ENCODE measurements around the gene TRIM44. TPM values are rescaled to one million over a fixed set of nuclear protein-coding genes. Genes with fewer than 3 reads are reported as not detected.

TRIM44 gene
- total and polyA plus RNA-seq, 2 donors (not counting 3 experiments of a cell fraction or from before 2014, with no cell fraction given): 31.7 to 72.0 TPM

DNA sequence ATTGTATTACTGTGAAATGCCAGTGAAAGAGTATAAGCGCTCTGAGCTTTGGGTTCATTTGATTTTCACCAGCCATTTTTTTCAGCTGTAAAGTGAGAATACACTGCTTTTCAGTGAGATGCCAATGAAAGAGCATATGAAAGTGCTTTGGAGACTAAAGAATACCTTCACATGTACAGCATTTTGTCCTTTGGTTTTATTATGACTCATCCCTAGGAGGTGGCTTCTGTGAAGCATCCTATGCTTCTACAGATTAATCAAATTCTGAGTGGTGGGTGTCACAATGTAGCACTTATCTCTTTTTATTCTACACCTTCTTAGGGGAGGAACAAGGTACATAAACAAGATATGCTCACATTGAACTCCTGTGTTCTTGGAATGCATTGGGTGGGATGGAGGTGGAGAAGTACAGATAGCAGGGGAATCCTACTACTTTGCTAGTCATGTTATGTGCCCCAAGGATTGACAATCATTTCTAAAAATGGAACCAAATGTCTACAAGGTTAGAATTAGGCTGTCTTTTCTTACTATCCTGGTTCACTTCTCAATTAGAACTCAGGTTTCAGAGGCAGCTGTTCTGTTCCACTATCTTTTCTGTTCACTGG, 18.7 kb downstream of the TRIM44 start:
- intact Hi-C loops (cut with micrococcal nuclease): no loop called here
- ChIA-PET POLR2A (no interaction called here), CTCF (interaction anchor here (1.1 kb wide), 1 partner anchor 141 kb away, joined by 3 read pairs; no protein-coding TSS in a partner anchor)
- H3K4me1 ChIP-seq (ENCODE audit: control insufficient read depth, extremely low read depth, insufficient read depth, low read length): peaks cover 3% of the 10 kb centered on the region
- peaks cover 38% of the 10 kb centered on the region for H3K79me2 ChIP-seq (ENCODE audit: control insufficient read depth, insufficient read depth, low read length)
- no peak for DNase-seq (ENCODE audit: low read depth, low spot score)
- no peaks in the 10 kb centered on the region for H3K9me3 ChIP-seq (replicated peaks; ENCODE audit: control insufficient read depth, insufficient read depth, low read length)
- BruUV-seq (replicated peaks): no TSS peak
- no peaks in the 10 kb centered on the region for H3K27me3 ChIP-seq (ENCODE audit: control insufficient read depth in 2 of 2, insufficient read depth in 2 of 2, low read length in 2 of 2)
- H3K9me1 ChIP-seq (replicated peaks; ENCODE audit: control insufficient read depth, extremely low read depth, insufficient read depth, low read length): no peaks in the 10 kb centered on the region
- FAIRE-seq: no peak
- H2AFZ ChIP-seq (ENCODE audit: low read depth, low read length): no peak overlapping the region
- TF ChIP-seq GATA2 (IDR thresholded peaks at IDR 0.05; ENCODE audit: insufficient read depth, insufficient read length, low read depth, low read length) (no peak), POLR2A (IDR thresholded peaks at IDR 0.05; ENCODE audit: low read depth, low read length) (no peak), EZH2 (IDR thresholded peaks at IDR 0.05; ENCODE audit: borderline replicate concordance, low read depth, low read length, severe bottlenecking) (no peak), POLR2AphosphoS5 (IDR thresholded peaks at IDR 0.05; ENCODE audit: insufficient read depth, low read depth, low read length) (no peak), JUN (IDR thresholded peaks at IDR 0.05; ENCODE audit: borderline replicate concordance, insufficient read depth, insufficient read length, low read depth) (no peak), MYC (IDR thresholded peaks at IDR 0.05; ENCODE audit: low read depth, low read length) (no peak), FOS (IDR thresholded peaks at IDR 0.05; ENCODE audit: borderline replicate concordance, insufficient read depth, low read length) (no peak)
- TF ChIP-seq, protein P1, sequence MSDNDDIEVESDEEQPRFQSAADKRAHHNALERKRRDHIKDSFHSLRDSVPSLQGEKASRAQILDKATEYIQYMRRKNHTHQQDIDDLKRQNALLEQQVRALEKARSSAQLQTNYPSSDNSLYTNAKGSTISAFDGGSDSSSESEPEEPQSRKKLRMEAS (IDR thresholded peaks at IDR 0.05; ENCODE audit: insufficient read depth, insufficient read length): no peak
- TF ChIP-seq, protein P2, sequence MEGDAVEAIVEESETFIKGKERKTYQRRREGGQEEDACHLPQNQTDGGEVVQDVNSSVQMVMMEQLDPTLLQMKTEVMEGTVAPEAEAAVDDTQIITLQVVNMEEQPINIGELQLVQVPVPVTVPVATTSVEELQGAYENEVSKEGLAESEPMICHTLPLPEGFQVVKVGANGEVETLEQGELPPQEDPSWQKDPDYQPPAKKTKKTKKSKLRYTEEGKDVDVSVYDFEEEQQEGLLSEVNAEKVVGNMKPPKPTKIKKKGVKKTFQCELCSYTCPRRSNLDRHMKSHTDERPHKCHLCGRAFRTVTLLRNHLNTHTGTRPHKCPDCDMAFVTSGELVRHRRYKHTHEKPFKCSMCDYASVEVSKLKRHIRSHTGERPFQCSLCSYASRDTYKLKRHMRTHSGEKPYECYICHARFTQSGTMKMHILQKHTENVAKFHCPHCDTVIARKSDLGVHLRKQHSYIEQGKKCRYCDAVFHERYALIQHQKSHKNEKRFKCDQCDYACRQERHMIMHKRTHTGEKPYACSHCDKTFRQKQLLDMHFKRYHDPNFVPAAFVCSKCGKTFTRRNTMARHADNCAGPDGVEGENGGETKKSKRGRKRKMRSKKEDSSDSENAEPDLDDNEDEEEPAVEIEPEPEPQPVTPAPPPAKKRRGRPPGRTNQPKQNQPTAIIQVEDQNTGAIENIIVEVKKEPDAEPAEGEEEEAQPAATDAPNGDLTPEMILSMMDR (IDR thresholded peaks at IDR 0.05; ENCODE audit: extremely low read depth in 1 of 2, insufficient read depth in 1 of 2, low read depth in 1 of 2, low read length in 2 of 2): no peak
- no peak overlapping the region for H3K27ac ChIP-seq (ENCODE audit: insufficient read depth, low read depth, low read length)
- dilution Hi-C loops (cut with MboI; ENCODE audit: extremely low pct_ligation_motif_present, low sequenced_read_pairs): no loop called here
- no peak overlapping the region for H3K4me2 ChIP-seq (ENCODE audit: insufficient read depth, low read length)
- H3K36me3 ChIP-seq (ENCODE audit: control insufficient read depth in 2 of 2, extremely low read depth in 1 of 2, insufficient read depth in 2 of 2, low read length in 2 of 2): no peaks in the 10 kb centered on the region
- H3K9ac ChIP-seq (replicated peaks; ENCODE audit: extremely low read depth, insufficient read depth, low read length): no peak overlapping the region
- no peaks in the 10 kb centered on the region for H4K20me1 ChIP-seq (replicated peaks; ENCODE audit: control insufficient read depth, extremely low read depth, insufficient read depth, low read length)
- no peak overlapping the region for H3K4me3 ChIP-seq (replicated peaks in 1 of 3; ENCODE audit: insufficient read depth in 1 of 3, low read depth in 1 of 3, low read length in 3 of 3)
